K562 (cell line): Measurements from ENCODE around the gene ERLEC1. TPM values are rescaled to one million over a fixed set of nuclear protein-coding genes. Genes with fewer than 3 reads are reported as not detected.
"Not testable (repeated sequence)": the region's sequence is repeated elsewhere in the genome, so short reads cannot be mapped to it uniquely, and the experiment has no call there.

ENCODE experiments used
- ATAC-seq: fragments of 200-7000 bp; cut with Tn5 transposase; 3 replicates; pipeline ENCODE4 v1.9.1; 2020; ENCODE audit warnings: moderate library complexity
- BruUV-seq: library from RNA; stranded (reverse); fragments of 400-500 nt; replicated peaks from 2 replicates; lab custom pipeline; 2021; lab: Mats Ljungman, UMichigan
- CTCF ChIA-PET: fragments of 300-600 bp; formaldehyde crosslinking; extraction: SDS; loops from one replicate; lab custom pipeline; 2021; ENCODE audit warnings: low intra/inter-chr PET ratio; lab: Yijun Ruan, JAX
- POLR2A ChIA-PET: fragments of 300-600, 350-650 bp; sonication (Branson Sonifier 250); formaldehyde crosslinking; extraction: SDS; loops from one replicate; lab custom pipeline; 2021; ENCODE audit warnings: antibody characterized with exemption, inconsistent platforms; lab: Yijun Ruan, JAX
- DNase-seq, 4 experiments: peaks; one replicate each; pipeline versions ENCODE4 v3.0.0 to v3.0.0-alpha.2; 2011 to 2018; ENCODE audit warnings: low spot score in 3 of 4, mixed read lengths in 3 of 4; ENCODE audit errors: extremely low read depth in 1 of 4
- FAIRE-seq: peaks from 2 replicates; lab custom pipeline; 2011; peaks lifted over from hg19 to GRCh38; lab: Jason Lieb, UNC
- H2AFZ ChIP-seq: 2 replicates; pipeline ENCODE4 v1.6.0; 2011; ENCODE audit warnings: low read depth, low read length, control low read depth, inconsistent platforms
- H3K27ac ChIP-seq: fragments of 200-600 bp; 3 replicates; pipeline ENCODE4 v1.8.0; 2011; ENCODE audit warnings: low read depth, mild to moderate bottlenecking, control low read depth, inconsistent platforms, low read length, moderate library complexity, mixed read lengths; ENCODE audit errors: extremely low read depth
- H3K27me3 ChIP-seq, 2 experiments: fragments of 300-600 bp in 1 of 2; 2 replicates in 1 of 2; 3 replicates in 1 of 2; pipeline versions ENCODE4 v1.6.0 to v1.8.0; 2011; ENCODE audit warnings: inconsistent platforms in 2 of 2, low read length in 2 of 2, mild to moderate bottlenecking in 1 of 2, mixed read lengths in 1 of 2, moderate library complexity in 1 of 2; ENCODE audit not compliant: control insufficient read depth in 2 of 2, insufficient read depth in 2 of 2
- H3K36me3 ChIP-seq: fragments of 300-600 bp; 3 replicates; pipeline ENCODE4 v1.8.0; 2011; ENCODE audit warnings: mild to moderate bottlenecking, low read length, inconsistent platforms; ENCODE audit not compliant: control insufficient read depth, insufficient read depth
- H3K4me1 ChIP-seq, 2 experiments: fragments of 200-600 bp in 1 of 2; replicated peaks in 1 of 2; 2 replicates in 1 of 2; 3 replicates in 1 of 2; pipeline versions ENCODE4 v1.5.1 to v1.8.0; 2011; ENCODE audit warnings: inconsistent platforms in 2 of 2, low read length in 2 of 2, mild to moderate bottlenecking in 1 of 2, mixed read lengths in 1 of 2, moderate library complexity in 1 of 2; ENCODE audit not compliant: control insufficient read depth in 2 of 2, insufficient read depth in 2 of 2
- H3K4me2 ChIP-seq: 2 replicates; pipeline ENCODE4 v1.6.1; 2011; ENCODE audit warnings: low read length, control low read depth, inconsistent platforms, mixed read lengths; ENCODE audit not compliant: insufficient read depth
- H3K4me3 ChIP-seq: fragments of 200-600 bp; sonication (generic), shearing (Covaris generic); 2 replicates; pipeline ENCODE4 v1.5.1; 2016; ENCODE audit warnings: control low read depth, inconsistent platforms
- H3K79me2 ChIP-seq: fragments of 200-600 bp; 3 replicates; pipeline ENCODE4 v1.8.0; 2011; ENCODE audit warnings: low read length, inconsistent platforms; ENCODE audit not compliant: control insufficient read depth, insufficient read depth
- H3K9ac ChIP-seq, 2 experiments: 2 replicates each; pipeline versions ENCODE4 v1.6.0 to v1.6.1; 2011; ENCODE audit warnings: low read depth in 2 of 2, low read length in 2 of 2, control low read depth in 1 of 2, inconsistent platforms in 1 of 2, mild to moderate bottlenecking in 1 of 2, mixed read lengths in 1 of 2; ENCODE audit not compliant: insufficient read depth in 1 of 2
- H3K9me1 ChIP-seq: one replicate; pipeline ENCODE4 v1.6.0; 2011; ENCODE audit warnings: inconsistent platforms, mild to moderate bottlenecking, low read length, moderate library complexity; ENCODE audit not compliant: control insufficient read depth, insufficient read depth
- H3K9me3 ChIP-seq: replicated peaks from 2 replicates; pipeline ENCODE4 v1.5.1; 2011; ENCODE audit warnings: low read depth, low read length, inconsistent platforms; ENCODE audit not compliant: control insufficient read depth, insufficient read depth
- H4K20me1 ChIP-seq: replicated peaks from 2 replicates; pipeline ENCODE4 v1.6.1; 2011; ENCODE audit warnings: low read length, inconsistent platforms, mixed read lengths; ENCODE audit not compliant: control insufficient read depth, insufficient read depth
- CTCF ChIP-seq, 3 experiments: IDR thresholded peaks in 2 of 3; conservative IDR thresholded peaks in 1 of 3; 2 replicates each; pipeline ENCODE4 v1.5.1; 2011 to 2012; ENCODE audit warnings: low read length in 3 of 3, mild to moderate bottlenecking in 3 of 3, control low read depth in 2 of 3, improper control_type of control experiment in 1 of 3, inconsistent platforms in 1 of 3, low read depth in 1 of 3, mixed read lengths in 1 of 3, moderate library complexity in 1 of 3; ENCODE audit not compliant: insufficient read depth in 2 of 3
- RAD21 ChIP-seq, 2 experiments: fragments of 250-450 bp in 1 of 2; fragments of 450-650 bp in 1 of 2; sonication (Bioruptor Pico) in 1 of 2; formaldehyde crosslinking in 1 of 2; IDR thresholded peaks in 1 of 2; conservative IDR thresholded peaks in 1 of 2; 2 replicates each; pipeline versions ENCODE4 v1.4.0 to v1.8.0; 2020 to 2022; ENCODE audit warnings: mild to moderate bottlenecking in 2 of 2, moderate library complexity in 1 of 2
- REST ChIP-seq, 2 experiments: fragments of 450-650 bp; formaldehyde crosslinking in 1 of 2; IDR thresholded peaks; 2 replicates each; pipeline versions ENCODE4 v1.4.0 to v1.6.1; 2014 to 2020; ENCODE audit warnings: mild to moderate bottlenecking in 2 of 2, borderline replicate concordance in 1 of 2, low read depth in 1 of 2
- WGBS: fragments of 100-300 bp; shearing (Covaris generic); methylation state at CpG from one replicate; pipeline ENCODE4 v1.1.6; 2016; ENCODE audit warnings: low coverage, mixed read lengths; ENCODE audit not compliant: insufficient coverage; ENCODE audit errors: missing lambda C conversion rate; 5-methylcytosine and 5-hydroxymethylcytosine counted together
- in situ Hi-C: fragments of 300-500 bp; cut with MboI; formaldehyde crosslinking; loops from 4 replicates; pipeline ENCODE4 v1.15.0; 2018; ENCODE audit warnings: inconsistent platforms, mixed read lengths
- intact Hi-C: fragments of 100-400 bp; cut with micrococcal nuclease; formaldehyde crosslinking; loops from 2 replicates; pipeline ENCODE4 v1.14.2; 2022
- polyA plus RNA-seq, 8 experiments: library from polyadenylated mRNA; depleted of rRNA in 4 of 8; stranded (reverse) in 5 of 8; unstranded in 3 of 8; fragments of >200 nt; fragmentation: Nextera tagmentation in 2 of 8; fragmentation: Illumina TruSeq in 1 of 8; extraction: Ambion mirVana in 2 of 8; extraction: Trizol in 1 of 8; gene quantifications; 2 replicates each; pipeline versions ENCODE4 v1.2.1 to v1.2.3, GENCODE V29; 2011 to 2014; ENCODE audit warnings: inconsistent platforms in 1 of 8, missing spikeins in 1 of 8
- total RNA-seq, 7 experiments: library from RNA; depleted of rRNA in 6 of 7; stranded (reverse); fragments of >200 nt in 6 of 7; fragmentation: Illumina TruSeq in 2 of 7; extraction: Trizol in 2 of 7; gene quantifications; 2 replicates each; pipeline versions ENCODE4 v1.2.1 to v1.2.3, GENCODE V29; 2011 to 2021; ENCODE audit warnings: low replicate concordance in 1 of 7

Gene ERLEC1
- total and polyA plus RNA-seq, 9 of the 15 experiments (the other 6 are each of a cell fraction or from before 2014, with no cell fraction given): 12.0 to 41.6 (median 30.6) TPM

- FAIRE-seq; BruUV-seq; H4K20me1 ChIP-seq; H3K27me3 ChIP-seq; H3K4me1 ChIP-seq; POLR2A ChIA-PET; H2AFZ ChIP-seq; H3K27ac ChIP-seq; H3K79me2 ChIP-seq; H3K36me3 ChIP-seq; H3K9me3 ChIP-seq; TF ChIP-seq REST (CRISPR knock-in tag; IDR thresholded peaks at IDR 0.05; ENCODE audit: low read depth): not testable (repeated sequence)
- peak; percentile 75 for ATAC-seq
- DNase-seq: peak in 1 of 4 experiments; percentile 47
- 36% methylated on average over 6 of the region's 9 CpGs for WGBS
- TF ChIP-seq CTCF (IDR thresholded peaks at IDR 0.05 in 2 of 3, conservative IDR thresholded peaks at IDR 0.05 in 1 of 3; ENCODE audit: insufficient read depth in 2 of 3, low read depth in 1 of 3, low read length in 3 of 3) (peak; percentile 29 to 50 (median 31); a peak in 2 of 6 replicates), REST (IDR thresholded peaks at IDR 0.05; ENCODE audit: borderline replicate concordance) (peak; percentile 19; the same call in 1 of the 2 replicates), RAD21 (CRISPR knock-in tag; conservative IDR thresholded peaks at IDR 0.05 in 1 of 2, IDR thresholded peaks at IDR 0.05 in 1 of 2) (peak in 1 of 2 experiments; percentile 57; a peak in 2 of 4 replicates)
- TF ChIP-seq, all 486 proteins: peak for 3; not testable (repeated sequence) for 483
- H3K9me1 ChIP-seq, H3K4me2 ChIP-seq, H3K9ac ChIP-seq, H3K4me3 ChIP-seq, in situ Hi-C loops, CTCF ChIA-PET: not testable (repeated sequence)
- intact Hi-C loops: loop anchor here (10.0 kb wide), 2 partner anchors 229 to 399 kb away; no protein-coding TSS in a partner anchor
Measured at GRCh38 chr2:53823639-53824038, 36.8 kb downstream of the ERLEC1 start.
